Choroid plexus epithelial cell (primary cell): ENCODE data around the gene CEACAM20.

Experiments
- DNase-seq: peaks from one replicate; pipeline ENCODE4 v3.0.0-alpha.2; 2010; ENCODE audit warnings: low read depth
- H3K4me3 ChIP-seq: 2 replicates; pipeline ENCODE4 v1.5.1; 2011; ENCODE audit warnings: low read depth, mild to moderate bottlenecking, control low read depth, low read length, moderate library complexity
- TF ChIP-seq, protein P1 (sequence below): conservative IDR thresholded peaks from 2 replicates; pipeline ENCODE4 v1.5.1; 2011; ENCODE audit warnings: low read depth, mild to moderate bottlenecking, control low read depth, inconsistent platforms, low read length, moderate library complexity

The CEACAM20 gene

DNA sequence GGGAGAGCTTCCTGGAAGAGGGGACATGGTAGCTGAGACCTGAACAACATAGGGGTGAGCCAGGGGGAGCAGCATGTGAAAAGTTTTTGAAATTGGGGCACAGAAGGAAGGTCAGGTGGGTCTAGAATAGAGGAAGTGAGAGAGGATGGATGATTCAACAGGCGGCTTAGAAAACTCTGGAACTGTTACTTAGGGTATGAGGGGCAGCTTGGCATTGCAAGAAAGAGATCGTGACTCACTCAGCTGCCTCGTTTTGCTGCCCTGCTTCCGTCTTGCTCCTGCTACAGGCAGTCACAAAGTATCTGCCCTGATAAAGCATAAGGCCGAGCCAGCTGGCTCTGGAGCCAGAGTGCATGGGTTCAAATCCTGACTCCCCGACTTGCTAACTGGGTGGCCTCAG is 1.3 kb upstream of the CEACAM20 start:
- no peak overlapping the region for H3K4me3 ChIP-seq
- peak; percentile 19 for DNase-seq
- TF ChIP-seq, protein P1, sequence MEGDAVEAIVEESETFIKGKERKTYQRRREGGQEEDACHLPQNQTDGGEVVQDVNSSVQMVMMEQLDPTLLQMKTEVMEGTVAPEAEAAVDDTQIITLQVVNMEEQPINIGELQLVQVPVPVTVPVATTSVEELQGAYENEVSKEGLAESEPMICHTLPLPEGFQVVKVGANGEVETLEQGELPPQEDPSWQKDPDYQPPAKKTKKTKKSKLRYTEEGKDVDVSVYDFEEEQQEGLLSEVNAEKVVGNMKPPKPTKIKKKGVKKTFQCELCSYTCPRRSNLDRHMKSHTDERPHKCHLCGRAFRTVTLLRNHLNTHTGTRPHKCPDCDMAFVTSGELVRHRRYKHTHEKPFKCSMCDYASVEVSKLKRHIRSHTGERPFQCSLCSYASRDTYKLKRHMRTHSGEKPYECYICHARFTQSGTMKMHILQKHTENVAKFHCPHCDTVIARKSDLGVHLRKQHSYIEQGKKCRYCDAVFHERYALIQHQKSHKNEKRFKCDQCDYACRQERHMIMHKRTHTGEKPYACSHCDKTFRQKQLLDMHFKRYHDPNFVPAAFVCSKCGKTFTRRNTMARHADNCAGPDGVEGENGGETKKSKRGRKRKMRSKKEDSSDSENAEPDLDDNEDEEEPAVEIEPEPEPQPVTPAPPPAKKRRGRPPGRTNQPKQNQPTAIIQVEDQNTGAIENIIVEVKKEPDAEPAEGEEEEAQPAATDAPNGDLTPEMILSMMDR: no peak

DNA sequence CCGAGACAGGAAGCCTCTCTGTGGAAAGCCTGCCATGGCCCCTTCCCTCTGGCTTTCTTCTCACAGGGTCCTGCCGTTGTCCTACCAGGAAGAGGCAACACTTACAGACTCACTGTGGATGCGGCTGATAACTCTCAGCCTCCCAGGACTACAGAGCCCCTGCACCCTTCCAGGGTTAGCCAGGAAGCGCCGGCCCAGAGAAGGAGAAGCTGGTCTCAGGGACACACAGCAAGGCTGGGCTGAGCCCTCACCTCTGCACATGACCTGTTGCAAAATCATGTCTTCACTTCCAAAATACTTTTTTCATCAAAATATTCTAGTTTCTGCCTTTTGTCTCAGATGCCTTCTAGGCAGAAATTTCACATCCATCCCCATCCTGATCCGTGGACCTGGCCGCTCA is 1.9 kb downstream of the CEACAM20 start:
- H3K4me3 ChIP-seq: no peak overlapping the region
- TF ChIP-seq, protein P1: no peak
- DNase-seq: no peak

DNA sequence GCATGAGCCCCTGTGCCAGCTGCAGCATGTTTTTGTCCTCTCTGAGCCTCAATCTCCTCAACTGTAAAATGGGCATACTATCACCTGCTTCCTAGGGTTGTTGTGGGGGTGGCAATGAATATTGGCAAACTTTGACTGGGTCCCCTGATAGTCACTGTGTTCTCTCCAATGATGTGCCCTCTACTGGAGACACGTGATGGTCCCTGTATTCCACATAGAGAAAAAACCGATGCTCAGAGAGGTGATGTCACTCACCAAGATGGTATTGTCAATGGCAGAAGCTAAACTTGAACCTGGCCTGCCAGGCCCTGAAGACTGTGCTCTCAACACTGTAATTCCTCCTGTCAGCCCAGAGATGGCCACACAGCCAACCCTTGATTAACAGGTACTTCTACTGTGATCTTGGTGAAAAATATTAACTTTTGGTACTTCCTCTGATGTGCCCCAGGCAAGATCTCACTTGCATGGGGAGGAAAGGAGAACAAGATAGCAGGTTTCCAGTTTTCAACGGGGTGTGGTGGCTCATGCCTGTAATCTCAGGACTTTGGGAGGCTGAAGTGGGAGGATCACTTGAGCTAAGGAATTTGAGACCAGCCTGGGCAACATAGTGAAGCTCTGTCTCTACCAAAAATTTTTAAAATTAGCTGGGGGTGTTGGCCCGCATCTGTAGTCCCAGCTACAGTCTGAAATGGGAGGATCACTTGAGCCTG is 3.6 kb downstream of the CEACAM20 start:
- TF ChIP-seq, protein P1: no peak
- no peak overlapping the region for H3K4me3 ChIP-seq
- DNase-seq: no peak

DNA sequence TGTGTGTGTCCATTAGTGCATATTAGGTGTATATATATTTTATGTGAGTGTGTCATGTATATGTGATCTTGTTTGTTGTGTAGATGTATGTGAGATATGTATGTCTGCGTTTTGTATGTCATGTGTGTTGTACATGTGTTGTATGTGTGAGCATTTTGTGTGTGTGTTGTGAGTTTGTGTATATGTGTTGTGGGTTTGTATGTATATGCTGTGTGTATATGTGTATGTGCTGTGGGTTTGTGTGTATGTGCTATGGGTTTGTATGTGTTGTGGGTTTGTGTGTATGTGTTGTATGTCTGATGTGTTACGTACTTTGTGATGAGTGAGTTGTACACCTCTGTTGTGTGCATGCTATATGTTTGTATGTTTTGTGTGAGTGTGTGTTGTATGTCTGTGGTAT is 8.1 kb downstream of the CEACAM20 start:
- no peak for DNase-seq
- H3K4me3 ChIP-seq: no peak overlapping the region
- TF ChIP-seq, protein P1: no peak

DNA sequence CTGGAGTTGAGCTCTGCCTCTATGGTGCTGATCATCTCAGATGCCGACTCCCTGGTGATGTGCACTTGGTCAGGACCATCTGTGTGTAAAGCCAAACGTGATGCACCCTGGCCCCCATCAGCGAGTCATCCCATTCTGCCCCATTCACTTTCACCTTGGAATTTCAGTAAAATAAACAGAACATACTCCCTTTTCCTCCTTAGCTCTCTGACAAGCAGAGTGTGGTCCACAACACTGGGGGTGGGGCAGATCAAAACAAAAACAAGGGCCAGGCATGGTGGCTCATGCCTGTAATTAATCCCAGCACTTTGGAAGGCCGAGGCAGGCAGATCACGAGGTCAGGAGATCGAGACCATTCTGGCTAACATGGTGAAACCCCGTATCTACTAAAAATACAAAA is 12.3 kb downstream of the CEACAM20 start:
- DNase-seq: no peak
- no peak overlapping the region for H3K4me3 ChIP-seq
- TF ChIP-seq, protein P1: no peak

DNA sequence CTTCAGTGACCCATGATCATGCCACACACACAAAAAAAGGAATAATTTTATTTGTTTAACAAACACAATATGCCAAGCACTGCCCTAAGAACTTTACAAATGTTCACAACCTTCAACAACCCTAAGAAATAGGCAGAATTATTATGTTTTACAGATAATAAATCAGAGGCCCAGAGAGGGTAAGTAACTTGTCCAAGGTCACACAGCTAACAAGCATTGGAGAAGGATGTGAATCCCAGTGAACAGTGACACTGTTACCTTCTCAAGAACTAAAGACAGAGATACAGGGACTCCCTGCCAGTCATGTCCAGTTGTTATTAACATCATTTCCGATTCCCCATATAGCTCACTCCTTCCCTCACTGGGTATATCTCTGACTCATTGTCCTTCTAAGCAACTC is 13.6 kb downstream of the CEACAM20 start:
- TF ChIP-seq, protein P1: no peak
- no peak overlapping the region for H3K4me3 ChIP-seq
- DNase-seq: no peak

DNA sequence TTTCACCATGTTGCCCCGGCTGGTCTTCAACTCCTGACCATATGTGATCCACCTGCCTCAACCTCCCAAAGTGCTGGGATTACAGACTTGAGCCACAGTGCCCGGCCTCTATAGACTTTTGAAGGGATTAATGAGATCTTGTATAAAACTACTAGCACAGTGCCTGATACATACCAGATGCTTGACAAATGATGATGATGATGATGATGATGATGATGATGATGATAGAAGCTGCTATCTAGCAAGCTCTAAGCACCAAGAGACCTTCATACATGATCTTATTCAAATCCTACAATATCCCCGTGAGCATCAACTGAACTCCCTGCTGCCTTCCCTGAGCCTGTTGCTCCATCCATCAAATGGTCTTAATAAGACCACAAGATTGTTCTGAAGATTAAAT is 14.4 kb downstream of the CEACAM20 start:
- no peak overlapping the region for H3K4me3 ChIP-seq
- TF ChIP-seq, protein P1: no peak

More for the DNA sequence above, 14.4 kb downstream of the CEACAM20 start:
- DNase-seq: no peak
